HG03196 (cell line): Measurements from ENCODE around the gene SMPX.
"Not testable (repeated sequence)": the region's sequence is repeated elsewhere in the genome, so short reads cannot be mapped to it uniquely, and the experiment has no call there.

Experiments
- ATAC-seq: cut with Tn5 transposase; IDR thresholded peaks from one replicate; pipeline ENCODE4 v1.9.1; 2021; ENCODE audit not compliant: unreplicated experiment

The SMPX gene

DNA sequence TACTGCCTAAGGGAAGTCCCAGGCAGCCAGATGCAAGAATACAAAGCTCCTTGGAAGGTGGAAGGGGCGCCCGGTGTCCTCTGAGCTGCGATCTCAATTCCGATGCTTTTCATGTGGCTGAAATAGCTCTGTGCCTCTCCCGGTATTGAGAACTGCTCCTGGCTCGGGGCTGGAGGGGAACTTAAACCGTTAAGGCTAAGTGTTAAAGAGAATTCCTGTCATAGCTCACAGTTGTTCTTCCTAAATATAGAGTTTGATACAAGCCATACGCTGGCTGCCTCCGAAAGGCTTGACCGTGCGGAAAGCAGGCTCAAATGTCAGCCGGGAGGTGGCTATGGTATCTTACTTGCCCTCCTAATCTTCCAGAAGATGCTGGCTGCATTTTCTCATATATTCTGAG is at the start of gene SMPX:
Gene SMPX, minus strand, starts transcription at position 157 of the 400 bp plus-strand sequence. CDS start 3,826 bp downstream, outside the sequence.
- no peak for ATAC-seq

DNA sequence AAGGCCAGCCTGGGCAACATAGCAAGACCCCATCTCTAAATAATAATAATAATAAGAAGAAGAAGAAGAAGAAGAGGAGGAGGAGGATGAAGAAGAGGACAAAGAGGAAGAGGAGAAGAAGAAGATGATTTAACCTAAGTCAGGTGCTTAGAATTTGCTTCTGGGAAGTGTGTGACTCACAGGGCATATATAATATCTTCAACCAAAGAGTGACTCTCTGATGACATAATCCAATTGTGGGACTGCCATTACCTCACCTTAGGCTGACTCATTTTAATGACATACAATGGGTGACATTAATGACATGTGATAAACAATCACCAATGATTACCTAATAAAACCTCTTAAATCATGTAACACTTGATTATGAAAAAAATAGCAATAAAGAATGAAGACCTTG is 48.8 kb upstream of the SMPX start:
- ATAC-seq = no peak

DNA sequence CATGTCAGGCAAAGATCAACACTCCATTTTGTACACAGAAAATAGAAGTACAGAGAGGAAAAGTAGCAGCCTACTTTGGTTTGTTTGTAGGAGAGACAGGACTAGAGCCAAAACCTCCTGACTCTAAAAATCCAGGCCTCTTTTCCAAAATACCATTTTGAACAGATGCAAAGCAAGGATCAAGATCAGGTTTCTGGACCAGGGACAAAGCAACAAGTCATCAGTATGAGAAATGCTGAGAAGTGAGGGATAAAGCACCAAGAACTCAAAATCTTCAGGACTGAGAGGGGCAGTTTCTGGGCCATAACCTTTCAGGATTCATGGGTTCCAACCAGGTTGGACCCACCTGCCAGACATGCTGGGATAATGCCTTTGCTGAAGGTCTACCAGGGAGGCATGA is 44.9 kb upstream of the SMPX start:
- no peak for ATAC-seq

DNA sequence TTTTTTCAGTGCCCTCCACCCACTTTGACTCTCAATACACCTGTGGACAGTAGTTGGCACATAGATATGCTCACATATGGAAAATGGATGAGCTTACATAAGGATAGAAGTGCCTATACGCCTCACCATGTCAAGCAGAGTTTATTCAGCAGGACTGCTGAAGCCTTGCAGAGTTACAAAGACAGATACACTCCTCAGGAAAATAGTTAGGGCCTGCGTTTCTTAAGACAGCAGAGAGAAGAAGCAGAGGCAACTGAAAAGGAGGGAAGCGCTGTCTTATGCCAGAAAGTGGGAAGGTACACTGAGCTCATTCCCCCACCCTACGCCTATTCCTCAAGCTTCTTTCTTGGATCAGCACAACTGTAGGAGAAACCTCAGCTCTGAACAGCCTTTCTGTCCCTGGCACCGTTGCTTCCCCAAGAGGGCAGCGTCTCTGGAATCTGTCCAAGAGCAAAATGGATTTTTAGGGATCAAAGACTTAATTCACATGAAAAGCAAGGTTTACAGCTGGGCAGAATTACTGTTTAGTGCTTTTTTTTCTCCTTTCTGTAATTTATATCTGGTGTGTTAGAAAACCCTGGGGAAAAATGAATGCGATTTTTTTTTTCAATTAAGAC is 44.2 kb upstream of the SMPX start:
- no peak for ATAC-seq

DNA sequence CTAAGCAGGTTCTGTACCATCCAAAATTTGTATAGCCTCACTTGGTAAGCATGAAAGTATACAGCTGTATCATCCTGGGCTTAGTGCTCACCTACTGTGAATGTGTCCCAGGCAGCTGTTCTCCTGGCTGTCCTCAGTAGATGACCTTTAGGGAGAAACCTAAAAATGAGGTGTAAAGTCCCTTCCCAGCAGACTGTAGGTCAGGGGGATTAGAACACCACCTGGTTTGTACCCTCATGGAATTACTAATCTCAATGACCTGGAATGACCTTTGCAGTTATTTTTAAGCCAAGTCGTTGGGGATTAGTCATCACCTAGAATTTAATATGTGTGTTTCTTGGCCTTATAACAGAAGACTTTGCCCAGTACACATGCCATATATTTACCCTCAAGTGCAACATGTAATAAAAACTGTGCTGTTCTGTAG is 42.4 kb upstream of the SMPX start:
- ATAC-seq = no peak

DNA sequence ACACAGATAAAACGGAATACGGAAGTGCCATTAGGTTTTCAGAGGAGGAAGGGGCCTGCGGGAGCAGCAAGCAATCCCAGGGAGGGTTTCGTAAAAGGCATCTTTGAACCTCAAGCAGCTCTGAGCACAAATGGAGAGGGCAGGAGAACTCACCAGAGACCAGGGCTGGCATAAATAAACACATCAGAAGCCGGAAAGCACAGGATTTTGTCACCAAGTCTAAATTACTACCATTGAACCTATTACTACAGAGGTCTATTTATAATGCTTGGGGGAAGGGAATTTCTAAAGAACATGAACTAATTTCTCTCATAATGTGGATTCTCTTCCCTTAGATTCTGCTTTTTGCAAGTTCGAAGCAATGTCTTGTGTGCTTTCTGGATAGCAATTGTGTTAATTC is 41.9 kb upstream of the SMPX start:
- ATAC-seq = no peak

DNA sequence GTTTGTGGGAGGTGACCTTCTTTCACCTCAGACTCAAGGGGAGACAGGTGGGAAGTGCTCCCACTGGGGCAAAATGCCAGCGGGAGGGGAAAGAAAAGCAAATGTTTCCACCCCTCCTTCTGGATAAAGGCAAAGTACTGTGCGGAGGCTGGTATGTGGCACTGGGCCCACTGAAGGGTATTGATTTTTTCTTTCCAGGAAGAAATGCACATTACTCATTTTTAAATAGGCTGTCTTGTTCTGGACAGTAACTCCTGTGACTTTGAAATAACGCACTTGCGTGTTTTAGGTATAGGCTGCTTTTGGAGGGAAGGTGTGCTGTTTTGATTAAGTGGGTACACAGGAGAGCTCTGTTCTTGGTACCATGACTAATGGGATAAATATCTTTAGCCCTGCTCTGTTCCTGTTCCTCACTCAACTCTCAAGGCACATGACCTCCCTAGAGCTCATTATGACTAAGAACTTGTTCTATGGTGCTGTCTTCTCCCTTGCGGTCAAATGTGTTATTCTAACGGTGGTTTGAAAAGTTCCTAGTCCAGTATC is 40.8 kb upstream of the SMPX start:
- ATAC-seq = peak; percentile 71

DNA sequence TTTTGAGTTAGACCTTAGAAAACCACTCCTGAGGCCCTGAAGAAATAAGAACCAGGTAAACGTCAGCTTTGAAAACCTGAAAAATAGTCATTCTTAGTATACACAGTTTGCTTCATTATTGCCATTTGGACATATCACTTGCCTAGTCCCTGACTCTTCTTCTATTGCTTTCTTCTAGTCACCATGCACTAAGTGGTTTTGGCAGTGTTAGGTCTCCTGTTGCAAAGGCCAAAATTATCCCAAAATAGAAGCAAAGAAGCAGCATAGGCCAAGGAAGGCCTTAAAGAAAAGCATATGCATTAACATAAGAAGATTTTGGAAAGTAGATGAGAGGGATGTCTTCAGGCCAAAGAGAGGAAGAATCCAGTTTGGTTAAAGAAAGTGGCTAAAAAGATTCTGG is 24.1 kb upstream of the SMPX start:
- ATAC-seq = no peak

DNA sequence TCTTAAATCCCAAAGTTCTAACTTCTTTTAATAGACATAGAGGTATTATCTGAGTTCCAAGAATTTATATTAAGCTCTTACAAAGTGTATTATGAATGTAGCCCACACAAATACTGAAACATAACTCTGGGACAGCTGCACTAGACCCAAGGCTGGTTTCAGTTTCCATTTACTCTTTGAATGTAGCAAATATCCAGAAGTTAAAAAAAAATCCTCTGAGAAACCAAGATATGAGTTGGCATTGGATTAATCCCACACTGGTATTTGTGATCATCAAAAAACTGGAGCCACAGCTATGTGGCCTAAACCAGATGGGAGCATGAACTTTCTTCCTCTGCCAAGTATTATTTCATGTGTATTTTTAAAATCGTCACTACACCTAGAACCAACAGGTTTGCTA is 23.6 kb upstream of the SMPX start:
- ATAC-seq = no peak

DNA sequence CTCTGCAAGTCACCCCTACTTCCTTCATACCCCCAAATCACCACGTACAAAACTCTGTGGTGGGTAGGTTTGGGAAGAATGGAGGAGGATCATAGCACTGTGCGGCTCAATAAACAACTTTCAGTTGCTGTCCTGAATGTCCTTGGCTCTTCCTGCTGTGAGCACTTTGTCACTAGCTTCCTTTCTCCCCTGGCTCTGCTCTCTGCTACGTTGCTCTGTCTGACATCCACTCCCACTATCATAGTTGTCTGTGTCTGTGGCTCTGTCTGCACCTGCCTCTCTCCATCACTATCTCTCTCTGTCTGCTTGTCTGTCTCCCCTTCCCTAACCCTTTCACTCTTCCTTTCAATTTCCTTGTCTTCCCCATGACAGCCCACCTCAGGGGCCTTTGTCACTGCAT is 21.2 kb upstream of the SMPX start:
- no peak for ATAC-seq

DNA sequence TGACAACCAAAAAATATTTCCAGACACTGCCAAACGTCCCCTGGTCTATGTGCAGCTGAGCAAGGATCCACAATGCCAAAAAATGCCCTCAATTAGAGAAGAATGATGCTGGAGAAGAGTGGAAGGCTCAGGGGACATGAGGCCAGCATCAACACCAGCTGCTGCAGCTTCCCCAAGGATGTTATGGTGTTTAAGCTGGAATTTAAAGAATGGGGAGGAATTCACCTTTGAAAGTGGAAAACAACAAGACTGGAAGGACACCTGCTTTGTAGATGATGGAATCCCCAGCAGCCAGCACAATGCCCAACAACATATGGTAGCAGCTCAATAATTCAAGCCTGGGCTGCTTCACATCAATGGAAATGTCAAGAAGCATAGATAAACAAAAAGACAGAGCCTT is 20.3 kb upstream of the SMPX start:
- ATAC-seq = no peak

DNA sequence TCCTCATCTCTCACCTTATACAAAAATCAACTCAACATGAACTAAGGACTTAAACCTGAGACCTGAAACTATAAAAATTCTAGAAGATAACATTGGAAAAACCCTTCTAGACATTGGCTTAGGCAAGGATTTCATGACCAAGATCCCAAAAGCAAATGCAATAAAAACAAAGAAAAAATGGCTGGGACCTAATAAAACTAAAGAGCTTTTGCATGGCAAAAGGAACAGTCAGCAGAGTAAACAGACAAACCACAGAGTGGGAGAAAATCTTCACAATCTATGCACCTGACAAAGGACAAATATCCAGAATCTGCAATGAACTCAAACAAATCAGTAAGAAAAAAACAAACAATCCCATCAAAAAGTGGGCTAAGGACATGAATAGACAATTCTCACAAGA is 17.2 kb upstream of the SMPX start:
- ATAC-seq = not testable (repeated sequence)

DNA sequence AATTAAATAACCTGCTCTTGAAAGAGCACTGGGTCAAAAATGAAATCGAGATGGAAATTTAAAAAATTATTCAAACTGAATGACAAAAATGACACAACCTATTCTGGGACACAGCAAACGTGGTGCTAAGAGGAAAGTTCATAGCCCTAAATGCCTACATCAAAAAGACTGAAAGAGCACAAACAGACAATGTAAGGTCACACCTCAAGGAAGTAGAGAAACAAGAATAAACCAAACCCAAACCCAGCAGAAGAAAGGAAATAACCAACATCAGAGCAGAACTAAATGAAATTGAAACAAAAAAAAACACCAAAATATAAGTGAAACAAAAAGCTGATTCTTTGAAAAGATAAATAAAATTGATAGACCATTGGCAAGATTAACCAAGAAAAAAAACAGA is 15.1 kb upstream of the SMPX start:
- ATAC-seq = not testable (repeated sequence)

DNA sequence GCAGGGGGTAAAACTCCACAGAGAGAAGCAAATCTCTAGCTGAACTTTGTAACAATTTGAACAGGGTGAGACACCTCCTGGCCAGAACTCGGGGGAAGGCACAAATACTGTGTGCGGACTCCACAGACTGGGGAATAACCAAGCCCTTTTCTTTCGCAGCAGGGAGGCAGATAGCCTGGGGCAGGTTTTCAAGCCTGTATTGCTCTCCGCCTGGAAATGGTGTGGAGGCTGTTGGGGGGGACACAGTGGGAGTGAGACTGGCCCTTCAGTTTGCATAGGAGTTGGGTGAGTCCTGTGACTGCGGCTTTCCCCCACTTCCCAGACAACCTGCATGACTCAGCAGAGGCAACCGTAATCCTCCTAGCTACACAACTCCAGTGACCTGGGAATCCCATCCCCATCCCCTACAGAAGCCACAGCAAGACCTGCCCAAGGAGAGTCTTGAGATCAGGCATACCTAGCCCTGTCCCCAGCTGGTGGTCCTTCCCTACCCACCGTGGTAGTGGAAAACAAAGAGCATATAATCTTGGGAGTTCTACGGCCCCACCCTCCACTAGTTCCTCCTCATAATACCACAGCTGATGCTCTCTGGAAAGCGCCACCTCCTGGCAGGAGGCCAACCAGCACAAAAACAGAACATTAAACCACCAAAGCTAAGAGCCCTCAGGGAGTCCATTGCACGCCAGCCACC is 12.9 kb upstream of the SMPX start:
- ATAC-seq = no peak

DNA sequence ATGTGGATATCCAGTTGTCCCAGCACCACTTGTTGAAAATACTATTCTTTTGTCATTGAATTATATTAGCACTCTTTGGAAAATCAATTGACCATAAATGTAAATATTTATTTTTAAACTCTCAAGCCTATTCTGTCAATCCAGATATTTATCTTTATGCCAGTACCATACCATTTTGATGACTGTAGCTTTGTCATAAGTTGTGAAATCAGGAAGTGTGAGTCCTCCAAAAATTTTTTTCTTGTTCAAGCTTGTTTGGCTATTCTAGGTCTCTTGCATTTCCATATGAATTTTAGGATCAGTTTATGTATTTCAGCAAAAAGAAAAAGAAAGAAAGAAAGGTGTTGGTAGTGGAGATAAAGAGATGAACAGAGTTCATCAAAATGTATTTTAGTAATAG is 8.2 kb upstream of the SMPX start:
- no peak for ATAC-seq

DNA sequence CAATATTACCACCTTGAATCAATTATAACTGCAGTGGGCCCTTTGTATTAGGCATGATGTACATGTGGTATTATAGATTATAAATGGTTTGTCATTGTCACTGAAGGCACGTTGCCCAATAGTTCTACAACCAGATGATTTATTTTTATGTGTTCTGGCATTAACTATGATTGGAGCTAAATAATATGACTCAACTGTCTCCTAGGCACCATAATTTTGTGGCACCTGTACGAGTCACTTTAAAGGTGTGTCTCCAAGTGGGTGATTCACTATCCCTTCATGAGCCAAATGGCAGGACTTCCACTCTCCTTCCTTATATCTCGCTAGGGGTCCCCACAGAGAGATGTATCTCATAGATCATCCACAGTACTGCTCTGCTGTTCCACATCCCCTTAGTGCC is 6.1 kb upstream of the SMPX start:
- ATAC-seq = no peak

DNA sequence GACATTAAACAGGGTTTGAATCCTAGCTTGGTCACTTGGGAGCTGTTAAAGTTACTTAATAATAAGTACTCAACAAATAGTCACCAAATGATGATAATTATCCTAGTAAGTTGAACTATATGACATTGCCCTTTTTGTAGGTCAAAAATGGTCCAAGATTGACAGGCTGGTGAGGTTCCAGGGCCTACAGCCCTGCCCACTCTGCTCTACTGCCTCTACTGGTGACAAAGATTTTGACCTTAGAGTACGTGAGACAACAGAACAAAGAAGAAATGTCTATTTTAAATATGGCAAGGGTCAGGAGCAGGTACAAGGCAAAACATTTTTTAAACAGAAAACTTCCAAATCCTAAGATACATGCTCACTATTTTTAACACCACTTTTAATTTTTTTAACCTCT is 572 bp upstream of the SMPX start:
- no peak for ATAC-seq

DNA sequence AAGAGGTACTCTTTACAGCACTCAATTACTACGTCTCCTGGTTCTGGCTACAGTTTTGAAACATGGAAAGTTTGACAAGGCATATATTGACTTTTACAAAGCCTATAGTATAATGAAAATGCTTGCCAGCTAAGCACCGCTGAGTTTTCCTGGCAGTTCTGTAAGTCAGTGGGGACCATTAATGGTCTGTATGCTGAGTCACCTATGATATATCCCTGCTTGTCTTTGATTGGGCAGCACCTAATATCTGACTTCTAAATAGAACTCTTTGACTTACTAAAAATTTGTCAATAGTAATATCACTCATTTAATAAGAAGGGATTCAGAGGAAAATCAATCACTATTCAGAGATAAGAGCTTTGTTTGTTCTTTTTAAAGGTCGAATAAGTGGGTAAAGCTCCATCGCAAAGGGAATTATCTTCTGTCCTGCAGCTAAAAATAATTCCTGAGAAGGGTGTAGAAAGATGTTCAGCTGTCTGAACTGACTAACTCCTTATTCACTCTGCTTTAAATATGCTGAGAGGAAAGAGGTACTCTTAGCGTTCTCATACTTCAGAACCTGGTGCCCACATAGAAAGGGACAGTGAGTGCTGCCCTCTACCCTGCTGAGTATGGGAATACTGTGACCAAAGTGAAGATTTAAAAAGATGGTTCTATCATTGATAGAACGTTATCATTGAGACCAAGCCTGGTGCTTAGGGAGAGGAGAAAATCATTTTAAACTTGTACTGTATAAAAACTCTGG is 959 bp downstream of the SMPX start:
- ATAC-seq = no peak

DNA sequence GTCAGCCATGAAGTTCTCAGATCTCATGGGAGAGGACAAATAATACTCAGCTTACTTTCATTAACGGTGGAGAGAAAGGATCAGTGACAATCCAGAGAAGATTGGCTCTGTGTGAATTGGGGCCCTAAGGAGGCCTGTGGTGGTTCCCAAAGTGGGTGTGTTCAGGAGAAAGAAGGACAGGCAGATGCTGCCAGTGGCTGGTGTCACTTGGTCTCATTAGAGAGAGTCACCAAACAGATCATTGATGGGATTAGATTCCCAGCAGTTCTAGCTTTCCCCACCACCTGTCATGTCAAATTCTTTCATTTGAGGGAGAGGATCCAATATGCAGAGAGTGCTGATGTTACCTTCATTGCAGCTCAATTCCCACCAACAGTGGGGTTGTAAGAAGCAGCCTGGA is 8.0 kb downstream of the SMPX start:
- no peak for ATAC-seq

DNA sequence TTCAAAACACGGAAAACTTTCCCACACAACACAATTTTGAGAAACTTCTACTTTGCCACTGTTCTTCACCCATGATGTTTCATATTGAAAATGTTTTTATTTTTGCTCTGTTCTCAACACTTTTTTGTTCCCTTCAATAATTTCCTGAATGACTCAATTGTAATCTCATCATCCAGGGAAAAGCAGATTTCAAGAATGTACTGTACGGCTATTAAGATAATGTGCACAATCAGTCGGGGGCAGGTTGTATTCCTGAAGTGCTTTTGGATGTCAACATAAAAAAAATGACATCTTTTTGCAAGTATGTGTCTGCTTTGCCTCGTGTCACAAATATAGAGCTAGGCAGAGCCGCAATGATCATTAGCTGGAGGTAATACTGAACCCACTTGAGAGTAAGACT is 9.7 kb downstream of the SMPX start:
- ATAC-seq = no peak

DNA sequence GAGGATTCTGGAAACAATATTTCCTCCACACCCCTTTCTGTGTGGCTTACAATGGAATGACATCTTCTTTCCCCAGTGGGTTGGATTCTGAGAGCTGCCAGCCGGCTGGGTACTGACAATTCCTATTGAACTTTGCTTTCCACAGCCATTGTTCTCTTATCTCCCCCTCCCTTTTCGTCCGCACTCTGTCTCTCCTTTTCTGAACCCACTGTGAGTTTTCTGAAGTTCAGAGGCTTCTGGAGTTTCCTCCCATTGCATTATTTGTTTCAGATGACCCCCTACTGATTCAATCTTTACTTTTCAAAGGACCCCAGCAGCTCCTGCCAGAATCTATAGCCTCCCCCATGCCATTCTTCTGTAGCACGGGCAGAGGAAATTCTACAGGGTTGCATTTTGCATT is 10.4 kb downstream of the SMPX start:
- ATAC-seq = no peak

DNA sequence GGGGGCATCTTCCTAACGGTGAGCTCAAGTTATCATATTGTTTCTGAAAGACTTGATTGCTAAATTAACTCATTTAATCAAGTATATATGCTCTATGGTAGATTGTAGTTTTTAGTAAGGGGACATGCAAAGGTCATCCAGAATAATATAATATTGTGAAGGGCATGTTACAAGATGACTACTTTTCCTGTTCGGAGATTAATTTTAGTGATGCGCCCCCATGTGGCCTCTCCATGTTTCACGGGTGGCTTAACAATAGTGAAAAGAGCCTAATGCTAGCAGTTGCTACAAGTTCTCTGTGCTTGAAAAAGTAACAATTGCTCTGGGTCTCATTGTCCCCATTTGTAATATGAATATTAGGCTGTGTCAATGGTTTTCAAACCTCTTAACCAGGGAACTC is 12.2 kb downstream of the SMPX start:
- ATAC-seq = no peak
